Stimulated activated CD8-positive, alpha-beta memory T cell treated with anti-CD3 and anti-CD28 coated beads, Interleukin-12 subunit alpha, Interleukin-12 subunit beta, amount 100 ng/mL, for 24 hours (primary cell): ENCODE measurements around the gene AVP.
"Not testable (repeated sequence)": the region's sequence is repeated elsewhere in the genome, so short reads cannot be mapped to it uniquely, and the experiment has no call there.

Experiments
- DNase-seq: peaks from one replicate; pipeline ENCODE4 v3.0.0-alpha.2; 2020; ENCODE audit errors: extremely low read depth

The AVP gene

DNA sequence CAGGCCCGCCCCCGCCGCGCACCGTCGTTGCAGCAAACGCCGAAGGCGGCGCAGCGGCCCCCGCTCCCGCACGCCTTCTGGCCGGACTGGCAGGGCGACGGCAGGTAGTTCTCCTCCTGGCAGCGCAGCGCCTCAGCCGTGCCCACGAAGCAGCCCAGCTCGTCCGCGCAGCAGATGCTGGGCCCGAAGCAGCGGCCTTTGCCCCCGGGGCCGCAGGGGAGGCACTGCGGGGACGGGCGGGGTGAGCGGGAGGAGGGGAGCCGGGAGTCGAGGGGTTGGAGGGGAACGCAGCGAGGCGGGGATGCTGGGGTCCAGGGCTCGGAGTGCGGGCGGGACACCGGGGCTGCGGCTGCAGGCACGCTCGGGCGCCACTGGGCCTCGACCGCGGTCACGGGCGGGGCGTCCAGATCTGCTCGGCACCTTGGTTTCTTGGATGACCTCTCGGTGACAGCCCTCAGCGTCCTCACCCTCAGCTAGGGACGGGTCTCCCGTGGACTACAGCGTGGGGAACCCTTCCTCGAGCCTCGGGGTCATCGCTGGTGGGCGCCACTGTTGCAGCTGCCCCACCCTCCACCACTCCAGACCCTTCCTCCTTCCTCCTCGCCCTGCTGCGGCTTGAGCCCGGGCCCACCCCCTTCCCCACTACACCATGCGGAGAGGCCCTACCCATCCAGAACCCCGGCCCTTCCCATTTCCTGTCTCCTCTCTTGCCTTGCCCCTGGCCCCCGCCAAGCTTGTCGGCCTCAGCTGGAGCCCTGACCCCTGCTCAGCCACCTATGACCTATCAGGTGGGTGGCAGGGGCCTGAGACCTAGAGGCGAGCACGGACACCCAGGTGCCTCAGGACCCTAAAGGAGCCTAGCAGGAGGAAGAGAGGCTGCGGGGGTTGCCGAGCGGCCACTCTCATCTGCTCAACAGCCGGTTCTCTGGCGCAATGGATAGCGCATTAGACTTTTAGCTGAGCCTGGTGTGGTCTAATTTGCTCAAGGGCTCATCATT is 1.3 kb downstream of the AVP start:
- DNase-seq: no peak

DNA sequence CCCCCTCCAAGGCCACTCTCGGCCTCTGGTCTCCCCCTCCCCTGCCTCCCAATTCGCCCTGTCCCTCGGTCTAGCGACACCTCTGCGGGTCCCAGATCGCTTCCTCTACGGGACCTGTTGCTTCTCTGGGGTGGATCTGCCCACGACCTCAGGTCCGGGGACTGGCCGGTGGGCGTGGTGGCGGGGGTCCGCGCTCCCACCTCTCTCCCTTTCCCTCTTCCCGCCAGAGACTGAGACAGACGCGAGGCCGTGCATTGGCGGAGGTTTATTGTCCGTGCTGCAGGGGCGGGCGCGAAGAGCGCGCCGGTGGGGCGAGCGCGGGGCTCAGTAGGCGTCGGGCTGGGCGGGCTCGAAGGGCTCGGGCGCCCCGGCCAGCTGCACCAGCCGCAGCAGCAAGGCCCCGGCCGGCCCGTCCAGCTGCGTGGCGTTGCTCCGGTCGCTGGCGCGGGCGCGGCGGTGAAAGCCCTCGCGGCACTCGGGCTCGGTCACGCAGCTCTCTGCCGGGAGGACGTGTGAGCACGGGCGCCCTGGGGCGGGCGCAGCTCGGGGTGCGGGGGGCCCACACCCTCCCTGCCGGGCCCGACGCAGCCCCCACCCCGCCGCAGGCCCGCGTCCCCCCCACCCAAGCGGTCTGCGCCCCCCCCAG is 2.1 kb downstream of the AVP start:
- DNase-seq: no peak

DNA sequence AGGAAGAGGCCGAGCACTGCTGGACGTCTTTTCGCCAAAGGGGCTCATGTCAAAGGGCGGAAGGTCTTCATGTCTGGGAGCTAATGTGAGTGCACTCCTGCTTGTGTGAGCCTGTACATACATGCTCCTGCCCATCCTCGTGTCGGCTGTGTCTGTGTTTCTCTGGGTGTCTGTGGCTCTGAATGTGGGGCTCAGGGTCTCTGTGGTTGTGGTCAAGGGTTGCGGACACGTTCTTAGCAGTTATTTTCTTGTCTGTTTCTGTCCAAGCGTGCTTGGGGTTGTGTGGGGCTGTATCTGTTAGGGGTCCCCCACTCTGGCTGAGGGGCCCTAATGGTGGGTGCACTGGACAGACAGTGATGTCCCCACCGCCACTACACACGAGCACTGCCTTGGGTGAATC is 2.9 kb downstream of the AVP start:
- DNase-seq: no peak

DNA sequence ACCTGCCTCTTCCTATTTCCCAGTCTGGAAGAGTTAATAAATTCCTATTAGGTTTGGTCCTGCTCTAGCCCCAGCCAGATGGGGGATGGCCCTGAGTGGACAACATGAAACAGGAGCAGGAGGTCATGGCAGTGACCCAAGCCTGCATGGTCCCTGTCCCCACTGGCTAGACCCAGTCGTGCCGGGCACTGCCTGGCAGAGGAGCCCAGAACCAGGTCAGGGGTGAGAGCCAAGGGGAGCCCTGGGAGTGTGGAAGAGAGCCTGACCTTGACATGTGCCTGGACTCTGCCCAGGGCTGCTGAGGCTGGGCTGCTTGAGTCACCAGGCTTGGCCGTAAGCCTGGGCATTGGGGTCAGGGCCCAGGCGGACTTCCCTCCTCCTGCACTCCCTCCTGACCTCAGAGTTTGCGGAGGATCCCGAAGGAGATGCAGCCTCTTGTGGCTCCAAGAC is 3.6 kb downstream of the AVP start:
- no peak for DNase-seq

DNA sequence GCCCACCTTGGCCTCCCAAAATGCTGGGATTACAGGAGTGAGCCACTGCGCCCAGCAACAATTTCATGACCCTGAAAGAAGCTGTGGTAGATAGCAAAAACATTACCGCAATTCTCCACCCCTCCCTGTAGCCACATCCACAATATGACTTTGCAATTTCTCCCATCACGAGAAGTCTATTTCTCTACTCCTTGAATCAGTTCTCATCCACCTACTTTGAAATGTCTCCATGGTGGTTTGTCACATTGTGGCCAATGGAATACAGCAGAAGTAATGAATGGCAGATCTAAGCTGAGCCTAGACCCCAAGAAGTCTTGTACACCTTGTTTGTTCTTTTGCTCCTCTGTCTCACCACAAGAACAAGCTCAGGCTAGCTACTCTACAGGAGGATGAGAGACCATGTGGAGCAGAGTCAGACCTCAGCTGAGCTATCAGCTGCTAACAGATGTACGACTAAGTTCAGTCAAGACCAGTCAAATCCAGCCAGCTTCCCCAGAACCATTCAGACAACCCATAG is 6.8 kb downstream of the AVP start:
- no peak for DNase-seq

DNA sequence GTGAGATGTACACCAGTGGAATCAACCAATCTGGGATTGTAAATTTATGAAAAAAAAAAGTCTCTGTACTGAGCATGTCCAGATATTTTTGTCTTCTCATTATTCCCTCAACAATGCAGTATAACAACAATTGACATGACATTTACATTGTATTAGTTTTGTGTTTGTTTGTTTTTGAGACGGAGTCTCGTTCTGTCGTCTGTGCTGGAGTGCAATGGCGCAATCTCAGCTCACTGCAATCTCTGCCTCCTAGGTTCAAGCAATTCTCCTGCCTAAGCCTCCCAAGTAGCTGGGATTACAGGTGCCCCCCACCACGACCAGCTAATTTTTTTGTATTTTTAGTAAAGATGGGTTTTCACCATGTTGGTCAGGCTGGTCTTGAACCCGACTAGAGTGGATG is 9.2 kb downstream of the AVP start:
- not testable (repeated sequence) for DNase-seq

DNA sequence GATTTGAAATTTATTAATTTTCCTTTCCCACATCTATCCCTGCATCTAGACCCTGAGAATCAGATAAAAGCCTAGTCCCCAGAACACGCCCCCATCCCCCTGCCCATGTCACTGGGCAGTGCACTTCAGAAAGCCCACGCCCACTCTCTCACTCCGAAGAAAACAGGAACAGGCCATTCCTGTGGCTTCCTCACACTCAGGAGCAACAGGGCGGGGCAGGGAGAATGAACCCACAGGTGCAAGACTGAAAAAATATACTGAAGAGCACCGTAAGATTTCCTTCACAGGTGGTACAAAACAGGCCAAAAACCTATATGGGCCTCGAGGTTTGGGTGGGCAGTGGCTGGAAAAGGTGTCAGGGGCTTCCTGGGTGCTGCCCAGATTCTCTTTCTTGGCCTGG is 9.7 kb downstream of the AVP start:
- no peak for DNase-seq

DNA sequence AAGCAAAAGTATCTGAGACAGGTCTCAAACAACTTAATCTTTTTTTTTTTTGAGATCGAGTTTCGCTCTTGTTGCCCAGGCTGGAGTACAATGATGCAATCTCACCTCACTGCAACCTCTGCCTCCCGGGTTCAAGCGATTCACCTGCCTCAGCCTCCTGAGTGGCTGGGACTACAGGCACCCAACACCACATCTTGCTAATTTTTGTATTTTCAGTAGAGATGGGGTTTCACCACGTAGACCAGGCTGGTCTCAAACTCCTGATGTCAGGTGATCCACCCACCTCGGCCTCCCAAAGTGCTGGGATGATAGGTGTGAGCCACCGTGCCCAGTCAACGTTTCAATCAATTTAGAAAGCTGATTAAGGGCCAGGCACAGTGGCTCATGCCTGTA is 11.3 kb downstream of the AVP start:
- not testable (repeated sequence) for DNase-seq

DNA sequence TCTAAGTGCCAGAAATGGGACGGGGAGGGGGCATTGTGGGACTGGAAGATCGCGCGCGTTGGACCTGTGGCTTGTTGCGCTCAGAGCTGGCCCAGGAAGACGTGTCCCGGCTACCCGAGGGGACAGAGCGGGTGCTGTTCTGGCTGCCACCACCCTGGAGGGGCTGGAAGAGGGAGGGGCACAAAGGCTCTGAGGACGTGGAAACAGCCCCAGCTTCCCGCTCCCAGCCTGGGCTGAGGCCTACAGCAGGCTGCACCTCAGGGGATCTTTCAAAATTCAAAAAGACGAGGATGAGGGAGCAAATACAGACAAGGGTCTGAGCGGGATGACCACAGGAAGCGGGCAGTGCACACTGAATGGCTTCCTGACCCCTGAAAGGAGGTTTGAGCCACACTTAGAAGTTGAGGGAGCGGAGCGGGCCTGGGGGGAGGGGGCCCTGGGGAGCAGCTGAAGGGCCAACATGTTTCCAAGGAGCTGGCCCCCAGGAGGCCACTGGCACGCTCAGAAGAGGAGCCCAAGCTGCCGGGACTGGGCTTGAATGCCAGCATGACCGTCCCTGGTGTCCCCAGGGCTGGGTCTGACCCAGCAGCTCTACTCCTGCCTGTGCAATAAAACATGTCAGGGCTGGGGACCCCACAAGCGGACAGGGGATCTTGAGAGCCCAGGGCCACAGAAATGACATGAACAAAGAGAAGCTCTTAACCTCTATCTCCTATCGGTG is 11.8 kb downstream of the AVP start:
- DNase-seq: no peak

DNA sequence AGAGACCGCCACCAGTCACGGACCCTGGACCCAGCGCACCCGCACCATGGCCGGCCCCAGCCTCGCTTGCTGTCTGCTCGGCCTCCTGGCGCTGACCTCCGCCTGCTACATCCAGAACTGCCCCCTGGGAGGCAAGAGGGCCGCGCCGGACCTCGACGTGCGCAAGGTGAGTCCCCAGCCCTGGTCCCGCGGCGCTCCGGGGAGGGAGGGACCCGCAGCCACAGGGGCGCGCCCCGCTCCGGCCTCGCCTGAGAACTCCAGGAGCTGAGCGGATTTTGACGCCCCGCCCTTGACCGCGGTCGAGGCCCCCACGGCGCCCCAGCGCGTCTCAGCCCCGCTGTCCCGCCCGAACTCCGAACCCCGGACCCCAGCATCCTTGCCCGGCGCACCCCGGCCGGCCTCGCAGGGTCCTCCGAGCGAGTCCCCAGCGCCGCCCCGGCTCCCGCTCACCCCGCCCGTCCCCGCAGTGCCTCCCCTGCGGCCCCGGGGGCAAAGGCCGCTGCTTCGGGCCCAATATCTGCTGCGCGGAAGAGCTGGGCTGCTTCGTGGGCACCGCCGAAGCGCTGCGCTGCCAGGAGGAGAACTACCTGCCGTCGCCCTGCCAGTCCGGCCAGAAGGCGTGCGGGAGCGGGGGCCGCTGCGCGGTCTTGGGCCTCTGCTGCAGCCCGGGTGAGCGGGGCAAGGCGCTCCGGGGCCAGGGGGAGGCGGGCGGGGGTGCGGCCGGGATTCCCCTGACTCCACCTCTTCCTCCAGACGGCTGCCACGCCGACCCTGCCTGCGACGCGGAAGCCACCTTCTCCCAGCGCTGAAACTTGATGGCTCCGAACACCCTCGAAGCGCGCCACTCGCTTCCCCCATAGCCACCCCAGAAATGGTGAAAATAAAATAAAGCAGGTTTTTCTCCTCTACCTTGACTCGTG is 12.7 kb downstream of the AVP start, which contains the start of gene OXT:
TSS of gene OXT (plus strand) at position 11 of the 920 bp plus-strand sequence. CDS start at position 47, 36 bp downstream.
- peak; percentile 37 for DNase-seq

DNA sequence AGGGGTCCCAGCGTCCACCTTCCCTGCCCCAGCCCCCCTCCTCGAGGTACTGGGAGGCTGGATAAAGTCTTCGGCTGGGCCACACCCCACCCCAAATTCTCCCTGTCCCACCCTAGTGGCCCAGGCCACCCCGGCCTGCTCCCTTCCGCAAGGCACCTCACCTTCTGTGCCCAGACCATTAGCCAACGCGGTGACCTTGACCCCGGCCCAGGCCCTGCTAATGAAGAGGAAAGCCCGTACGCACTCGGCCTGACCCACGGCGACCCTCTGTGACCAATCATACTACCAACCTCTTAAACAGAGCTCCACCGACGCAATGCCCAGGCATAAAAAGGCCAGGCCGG is 13.3 kb downstream of the AVP start:
- no peak for DNase-seq

DNA sequence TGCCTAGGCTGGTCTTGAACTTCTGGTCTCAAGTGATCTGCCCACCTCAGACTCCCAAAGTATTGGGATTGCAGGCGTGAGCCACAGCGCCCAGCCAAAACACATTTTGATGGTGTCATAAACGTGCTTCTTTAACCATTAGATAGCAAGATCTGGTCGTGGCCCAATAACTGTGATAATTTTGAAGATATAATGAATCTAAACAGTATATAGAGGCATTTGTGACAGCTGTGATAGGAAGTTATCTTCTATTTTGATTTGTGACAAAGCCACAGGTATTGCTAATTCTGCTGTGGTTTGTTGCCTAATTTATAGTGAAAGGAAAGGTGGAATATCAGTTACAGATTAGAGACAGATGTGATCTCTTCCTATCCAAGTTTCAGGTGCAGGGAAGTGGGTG is 13.8 kb downstream of the AVP start:
- no peak for DNase-seq

DNA sequence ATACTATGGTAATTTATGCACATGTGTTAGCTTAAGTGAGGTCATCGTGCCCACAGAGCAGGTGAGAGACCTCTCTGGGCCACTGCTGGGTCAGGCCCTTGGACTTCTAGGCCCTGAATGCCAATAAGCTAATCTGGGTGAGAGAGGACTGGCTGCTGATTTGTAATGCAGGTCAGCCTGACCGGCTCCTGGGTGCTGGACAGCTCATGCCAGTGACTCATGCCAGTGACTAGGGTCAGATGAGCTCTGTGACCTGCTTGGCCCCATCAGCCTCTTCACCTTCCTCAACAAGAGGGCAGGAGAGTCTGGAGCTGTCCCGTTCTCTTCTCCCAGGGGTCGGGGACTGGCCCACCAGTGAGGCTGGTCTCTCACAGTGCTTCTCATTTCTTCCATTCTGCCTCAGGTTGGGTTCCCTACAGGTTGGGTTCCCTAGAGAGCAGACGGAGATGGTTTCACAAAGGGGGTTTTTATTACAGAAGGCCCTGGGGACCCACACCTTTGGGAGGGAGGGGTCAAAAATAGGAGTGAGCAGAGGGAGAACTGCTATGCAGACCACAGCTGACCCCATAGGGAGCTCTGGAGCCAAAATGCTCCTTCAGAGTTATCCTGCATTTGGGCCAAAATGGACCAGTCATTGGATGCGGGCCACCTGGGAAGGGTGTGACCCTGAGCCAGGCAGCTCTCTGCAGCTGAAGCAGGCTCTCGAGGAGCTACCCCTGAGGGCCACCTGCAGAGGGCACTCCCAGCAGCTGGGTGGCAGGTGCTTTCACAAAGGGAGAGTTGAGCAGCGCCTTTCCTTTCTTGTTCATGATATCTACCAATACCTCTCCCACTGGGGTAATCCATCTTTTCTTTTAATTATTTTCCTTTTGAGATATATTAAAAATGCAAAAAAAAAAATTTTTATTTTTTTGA is 15.3 kb downstream of the AVP start:
- no peak for DNase-seq

DNA sequence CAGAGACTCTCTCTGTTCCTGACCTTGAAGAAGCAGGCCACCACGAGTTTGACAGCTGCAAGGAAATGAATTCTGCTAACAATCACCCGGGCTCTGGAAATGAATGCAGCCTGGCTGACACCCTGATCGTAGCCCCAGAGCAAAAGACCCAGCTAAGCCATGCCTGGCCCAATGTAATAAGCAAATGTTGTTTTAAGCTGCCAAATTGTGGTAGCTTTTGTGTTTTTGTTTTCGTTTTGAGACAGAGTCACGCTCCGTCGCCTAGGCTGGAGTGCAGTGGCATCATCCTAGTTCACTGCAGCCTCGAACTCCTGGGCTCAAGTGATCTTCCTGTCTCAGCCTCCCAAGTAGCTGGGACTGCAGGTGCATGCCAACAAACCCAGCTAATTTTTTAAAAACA is 16.4 kb downstream of the AVP start:
- DNase-seq: no peak

DNA sequence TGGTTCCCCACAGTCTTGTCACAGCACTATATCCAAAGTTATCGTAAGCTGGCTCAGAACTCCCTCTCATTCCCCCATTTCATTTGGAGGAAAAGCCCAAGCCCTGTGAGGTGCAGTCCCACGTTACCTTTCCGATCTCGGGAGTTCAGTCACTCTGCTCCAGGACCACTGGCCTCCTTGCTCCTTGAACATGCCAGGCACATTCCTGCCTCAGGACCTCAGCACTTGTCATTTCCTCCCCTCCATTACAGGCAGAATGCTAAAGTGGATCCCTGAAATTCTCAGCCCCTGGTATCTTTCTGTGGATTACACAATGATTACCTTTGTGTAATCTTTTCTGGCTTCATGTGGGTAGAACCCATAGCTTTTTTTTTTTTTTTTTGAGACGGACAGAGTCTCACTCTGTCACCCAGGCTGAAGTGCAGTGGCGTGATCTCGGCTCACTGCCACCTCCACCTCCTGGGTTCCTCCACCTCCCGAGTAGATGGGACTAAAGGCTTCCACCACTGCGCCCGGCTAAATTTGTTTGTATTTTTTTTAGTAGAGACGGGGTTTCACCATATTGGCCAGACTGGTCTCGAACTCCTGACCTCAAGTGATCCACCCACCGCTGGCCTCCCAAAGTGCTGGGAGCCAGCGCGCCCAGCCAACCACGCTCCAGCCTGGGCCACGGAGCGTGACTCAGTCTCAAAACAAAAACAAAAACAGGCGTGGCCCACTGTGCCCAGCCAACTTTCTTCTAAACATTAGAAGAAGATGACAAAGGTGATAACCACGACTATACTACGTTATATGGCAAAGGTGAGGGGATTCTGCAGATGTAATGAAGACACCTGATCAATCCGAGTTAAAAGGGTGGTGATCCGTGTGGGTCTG is 17.1 kb downstream of the AVP start:
- no peak for DNase-seq

DNA sequence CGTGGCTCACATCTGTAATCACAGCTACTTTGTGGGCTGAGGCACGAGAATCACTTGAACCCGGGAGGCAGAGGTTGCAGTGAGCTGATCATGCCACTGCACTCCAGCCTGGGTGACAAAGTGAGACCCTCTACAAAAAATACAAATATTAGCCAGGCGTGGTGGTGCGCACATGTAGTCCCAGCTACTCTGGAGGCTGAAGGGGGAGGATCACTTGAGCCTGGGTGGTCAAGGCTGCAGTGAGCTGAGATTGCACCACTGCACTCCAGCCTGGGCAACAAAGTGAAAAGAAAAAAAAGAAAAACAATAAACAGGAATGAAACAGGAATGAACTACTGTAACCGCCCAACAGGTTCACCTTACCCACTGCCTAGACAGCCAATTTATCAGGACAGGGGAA is 20.4 kb downstream of the AVP start:
- not testable (repeated sequence) for DNase-seq

DNA sequence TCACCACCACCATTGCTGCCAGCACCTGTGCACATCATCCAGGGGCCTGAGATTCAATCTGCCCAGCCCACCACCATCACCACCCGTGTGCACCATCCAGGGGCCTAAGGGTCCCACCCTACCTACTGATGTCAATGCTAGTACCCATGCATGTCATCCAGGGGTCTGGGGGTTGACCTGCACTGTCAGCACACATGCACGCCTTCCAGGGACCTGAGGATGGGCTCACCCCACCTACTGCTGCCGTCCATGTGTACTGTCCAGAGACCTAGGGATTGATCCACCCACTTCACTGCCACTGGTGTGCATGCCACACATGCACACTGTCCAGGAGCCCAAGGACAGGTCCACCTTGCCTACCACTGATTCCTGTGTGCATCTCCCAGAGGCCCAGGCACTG is 25.0 kb downstream of the AVP start:
- no peak for DNase-seq

DNA sequence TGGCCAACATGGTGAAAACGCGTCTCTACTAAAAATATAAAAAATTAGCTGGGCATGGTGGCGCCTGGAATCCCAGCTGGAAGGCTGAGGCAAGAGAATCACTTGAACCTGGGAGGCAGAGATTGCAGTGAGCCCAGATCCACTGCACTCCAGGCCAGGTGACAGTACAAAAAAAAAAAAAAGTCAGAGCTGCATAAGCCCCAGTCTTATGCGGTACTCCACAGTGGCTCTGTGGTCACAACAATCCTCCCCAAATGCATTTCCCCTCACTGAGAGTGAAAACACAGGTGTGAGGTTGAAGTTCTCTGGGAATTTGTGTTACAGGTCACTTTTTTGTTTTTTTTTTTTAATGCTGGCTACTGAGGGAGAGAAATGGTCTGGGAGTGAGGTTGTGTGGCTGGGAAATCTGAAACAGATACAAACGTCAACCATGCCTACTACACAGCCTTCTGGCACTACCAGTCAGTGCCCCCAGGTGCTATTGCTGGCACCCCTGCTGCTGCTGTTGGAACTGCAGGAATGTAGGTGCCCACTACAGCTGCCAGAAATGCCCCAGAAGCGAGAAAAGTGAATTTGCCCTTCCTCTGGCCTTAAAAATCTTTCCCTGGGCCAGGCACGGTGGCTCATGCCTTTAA is 33.0 kb downstream of the AVP start:
- no peak for DNase-seq
